Measurements from ENCODE around the gene FADS1. TPM values are rescaled to one million over a fixed set of nuclear protein-coding genes. Genes with fewer than 3 reads are reported as not detected.
A peak's percentile ranks its signal among the peaks of the same experiment; 100 is the strongest.

The FADS1 gene
- total RNA-seq, 1 experiment from 2014 or later = 442 TPM

DNA sequence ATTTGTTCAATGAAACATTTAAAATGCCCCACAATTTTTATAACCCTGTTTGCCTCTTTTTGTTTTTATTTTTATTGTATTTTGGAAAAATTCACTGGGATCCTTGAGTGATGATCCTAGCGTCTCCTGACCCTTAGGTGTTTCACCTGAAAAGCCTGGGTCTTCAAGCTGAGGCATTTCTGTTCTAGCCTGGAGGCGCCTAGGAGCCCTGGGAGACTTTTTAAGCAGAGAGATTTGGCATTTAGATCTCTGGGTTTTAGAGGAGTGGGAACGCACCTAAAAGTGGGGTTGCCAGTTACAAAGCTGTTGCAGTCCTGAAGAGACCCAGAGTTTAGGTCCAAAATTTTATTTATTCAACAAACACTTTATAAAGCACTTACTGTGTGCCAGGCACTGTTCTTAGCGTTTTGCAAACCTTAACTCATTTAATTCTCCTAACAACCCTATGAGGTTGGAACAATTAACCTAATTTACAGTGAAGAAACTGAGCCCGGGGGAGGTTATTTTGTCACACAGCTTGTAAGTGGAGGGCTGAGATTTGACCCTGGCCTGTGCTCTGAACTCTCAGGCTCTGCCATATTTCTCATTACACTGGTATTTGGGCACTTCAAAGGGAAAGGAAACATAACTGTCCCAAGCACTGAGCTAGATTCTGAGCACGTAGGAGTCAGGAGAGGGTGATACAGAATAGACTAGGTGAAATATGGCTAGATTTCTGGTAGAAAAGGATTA is 834 bp upstream of the FADS1 start:
- peak overlapping the region; percentile 78 for H3K4me3 ChIP-seq (ENCODE audit: low read depth, low read length, poor library complexity, severe bottlenecking)
- ChIA-PET POLR2A (ENCODE audit: low non-redundant PET) (interaction anchor here (0.6 kb wide), 1 partner anchor 10 kb away, joined by 3 read pairs; no protein-coding TSS in a partner anchor), CTCF (interaction anchor here (1.0 kb wide), 1 partner anchor 20 kb away, joined by 5 read pairs; no protein-coding TSS in a partner anchor)
- H3K27ac ChIP-seq (ENCODE audit: low read depth, low read length, poor library complexity, severe bottlenecking) = peak overlapping the region; percentile 96
- no peak for DNase-seq (ENCODE audit: low spot score)
- H3K9me3 ChIP-seq (ENCODE audit: low read depth, low read length, poor library complexity, severe bottlenecking) = no peaks in the 10 kb centered on the region
- intact Hi-C loops (cut with micrococcal nuclease; ENCODE audit: unreplicated experiment) = no loop called here
- peaks cover 23% of the 10 kb centered on the region for H3K36me3 ChIP-seq (ENCODE audit: insufficient read depth, low read length, poor library complexity, severe bottlenecking)
- H3K27me3 ChIP-seq (replicated peaks; ENCODE audit: insufficient read depth, low read depth, low read length, poor library complexity) = no peaks in the 10 kb centered on the region
- TF ChIP-seq, protein P1, sequence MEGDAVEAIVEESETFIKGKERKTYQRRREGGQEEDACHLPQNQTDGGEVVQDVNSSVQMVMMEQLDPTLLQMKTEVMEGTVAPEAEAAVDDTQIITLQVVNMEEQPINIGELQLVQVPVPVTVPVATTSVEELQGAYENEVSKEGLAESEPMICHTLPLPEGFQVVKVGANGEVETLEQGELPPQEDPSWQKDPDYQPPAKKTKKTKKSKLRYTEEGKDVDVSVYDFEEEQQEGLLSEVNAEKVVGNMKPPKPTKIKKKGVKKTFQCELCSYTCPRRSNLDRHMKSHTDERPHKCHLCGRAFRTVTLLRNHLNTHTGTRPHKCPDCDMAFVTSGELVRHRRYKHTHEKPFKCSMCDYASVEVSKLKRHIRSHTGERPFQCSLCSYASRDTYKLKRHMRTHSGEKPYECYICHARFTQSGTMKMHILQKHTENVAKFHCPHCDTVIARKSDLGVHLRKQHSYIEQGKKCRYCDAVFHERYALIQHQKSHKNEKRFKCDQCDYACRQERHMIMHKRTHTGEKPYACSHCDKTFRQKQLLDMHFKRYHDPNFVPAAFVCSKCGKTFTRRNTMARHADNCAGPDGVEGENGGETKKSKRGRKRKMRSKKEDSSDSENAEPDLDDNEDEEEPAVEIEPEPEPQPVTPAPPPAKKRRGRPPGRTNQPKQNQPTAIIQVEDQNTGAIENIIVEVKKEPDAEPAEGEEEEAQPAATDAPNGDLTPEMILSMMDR (conservative IDR thresholded peaks at IDR 0.05; ENCODE audit: low read depth, low read length) = no peak
- no peak for TF ChIP-seq EZH2 (IDR thresholded peaks at IDR 0.05; ENCODE audit: borderline replicate concordance, low read depth, low read length, poor library complexity, severe bottlenecking)
- peaks cover 35% of the 10 kb centered on the region for H3K4me1 ChIP-seq (ENCODE audit: insufficient read depth, low read length, poor library complexity, severe bottlenecking)
- BruUV-seq (replicated peaks) = TSS peak; percentile 69

DNA sequence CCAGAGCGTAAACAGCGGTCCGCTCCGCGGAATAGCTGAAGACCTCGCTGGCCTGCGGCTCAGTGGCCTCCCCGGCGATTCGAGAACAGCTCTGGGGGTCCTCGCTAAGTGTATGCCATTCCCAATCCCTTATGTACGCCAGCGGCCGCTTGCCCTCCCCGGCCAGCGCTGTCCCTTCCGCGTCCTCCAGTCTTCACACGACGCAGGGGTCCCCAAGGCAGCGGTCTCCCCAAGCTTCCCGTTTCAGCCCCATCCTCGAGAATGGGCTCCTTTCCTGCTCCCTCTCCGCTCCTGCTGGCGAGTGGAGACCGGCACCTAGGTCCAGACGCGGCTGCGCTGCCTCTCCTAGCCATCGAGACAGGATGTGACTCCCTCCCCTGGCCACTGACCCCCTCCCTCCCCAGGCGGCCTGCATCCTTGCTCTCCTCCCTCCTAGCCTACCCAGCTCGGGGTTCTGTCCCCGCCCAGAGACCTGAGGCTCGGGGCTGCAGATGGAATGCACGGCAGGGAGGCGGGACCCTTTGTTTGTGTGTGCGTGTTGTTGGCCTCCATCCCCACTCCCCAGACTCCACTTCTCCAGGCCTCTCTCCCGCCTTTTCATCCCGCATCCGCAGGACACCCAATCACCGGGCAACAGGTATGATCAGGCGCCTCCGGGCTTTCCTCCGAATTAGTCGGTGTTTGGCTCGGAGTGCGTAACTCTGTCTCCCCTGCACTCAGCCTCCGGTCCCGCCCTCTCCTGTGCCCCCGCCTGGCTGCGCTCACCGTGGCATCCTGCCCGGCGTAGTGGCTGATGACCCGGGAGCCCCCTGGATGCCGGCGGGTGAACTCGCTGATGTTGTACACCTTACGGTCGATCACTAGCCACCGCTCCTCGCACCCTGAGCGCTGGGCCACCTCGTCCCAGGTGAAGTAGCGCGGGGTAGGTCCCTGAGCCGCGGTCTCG is 740 bp downstream of the FADS1 start:
- H3K27me3 ChIP-seq (replicated peaks; ENCODE audit: insufficient read depth, low read depth, low read length, poor library complexity) = no peaks in the 10 kb centered on the region
- DNase-seq (ENCODE audit: low spot score) = peak; percentile 64
- TF ChIP-seq EZH2 (IDR thresholded peaks at IDR 0.05; ENCODE audit: borderline replicate concordance, low read depth, low read length, poor library complexity, severe bottlenecking) = no peak
- TF ChIP-seq, protein P1 (conservative IDR thresholded peaks at IDR 0.05; ENCODE audit: low read depth, low read length) = no peak
- H3K36me3 ChIP-seq (ENCODE audit: insufficient read depth, low read length, poor library complexity, severe bottlenecking) = peaks cover 39% of the 10 kb centered on the region
- no peaks in the 10 kb centered on the region for H3K9me3 ChIP-seq (ENCODE audit: low read depth, low read length, poor library complexity, severe bottlenecking)
- intact Hi-C loops (cut with micrococcal nuclease; ENCODE audit: unreplicated experiment) = no loop called here
- H3K4me3 ChIP-seq (ENCODE audit: low read depth, low read length, poor library complexity, severe bottlenecking) = peak overlapping the region; percentile 78
- ChIA-PET CTCF (interaction anchor here (0.6 to 1.4 kb wide), 3 partner anchors 19 to 119 kb away, joined by 4 to 7 read pairs (median 5); partner anchors contain the start of gene FEN1), POLR2A (ENCODE audit: low non-redundant PET) (interaction anchor here (0.7 kb wide), 1 partner anchor 8 kb away, joined by 5 read pairs; no protein-coding TSS in a partner anchor)
- peaks cover 36% of the 10 kb centered on the region for H3K4me1 ChIP-seq (ENCODE audit: insufficient read depth, low read length, poor library complexity, severe bottlenecking)
- no TSS peak for BruUV-seq (replicated peaks)
- H3K27ac ChIP-seq (ENCODE audit: low read depth, low read length, poor library complexity, severe bottlenecking) = peak overlapping the region; percentile 96

Data from A673 (cell line).